ENCODE results near the gene CEP350.

GRCh38 chr1:179984101-179984500, 29.5 kb downstream of the CEP350 start:
- TF ChIP-seq MXI1 (IDR thresholded peaks at IDR 0.05; ENCODE audit: borderline replicate concordance, low read depth, low read length) (no peak), ELK1 (IDR thresholded peaks at IDR 0.05; ENCODE audit: borderline replicate concordance, low read depth, low read length) (no peak), CHD1 (IDR thresholded peaks at IDR 0.05; ENCODE audit: low read depth, low read length) (no peak), POLR2A (IDR thresholded peaks at IDR 0.05; ENCODE audit: low read depth, low read length) (no peak), RAD21 (IDR thresholded peaks at IDR 0.05; ENCODE audit: low read length) (no peak), BHLHE40 (IDR thresholded peaks at IDR 0.05; ENCODE audit: low read depth, low read length) (no peak)
- TF ChIP-seq, protein P1, sequence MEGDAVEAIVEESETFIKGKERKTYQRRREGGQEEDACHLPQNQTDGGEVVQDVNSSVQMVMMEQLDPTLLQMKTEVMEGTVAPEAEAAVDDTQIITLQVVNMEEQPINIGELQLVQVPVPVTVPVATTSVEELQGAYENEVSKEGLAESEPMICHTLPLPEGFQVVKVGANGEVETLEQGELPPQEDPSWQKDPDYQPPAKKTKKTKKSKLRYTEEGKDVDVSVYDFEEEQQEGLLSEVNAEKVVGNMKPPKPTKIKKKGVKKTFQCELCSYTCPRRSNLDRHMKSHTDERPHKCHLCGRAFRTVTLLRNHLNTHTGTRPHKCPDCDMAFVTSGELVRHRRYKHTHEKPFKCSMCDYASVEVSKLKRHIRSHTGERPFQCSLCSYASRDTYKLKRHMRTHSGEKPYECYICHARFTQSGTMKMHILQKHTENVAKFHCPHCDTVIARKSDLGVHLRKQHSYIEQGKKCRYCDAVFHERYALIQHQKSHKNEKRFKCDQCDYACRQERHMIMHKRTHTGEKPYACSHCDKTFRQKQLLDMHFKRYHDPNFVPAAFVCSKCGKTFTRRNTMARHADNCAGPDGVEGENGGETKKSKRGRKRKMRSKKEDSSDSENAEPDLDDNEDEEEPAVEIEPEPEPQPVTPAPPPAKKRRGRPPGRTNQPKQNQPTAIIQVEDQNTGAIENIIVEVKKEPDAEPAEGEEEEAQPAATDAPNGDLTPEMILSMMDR (conservative IDR thresholded peaks at IDR 0.05; ENCODE audit: low read depth, low read length): no peak
- TF ChIP-seq, protein P2, sequence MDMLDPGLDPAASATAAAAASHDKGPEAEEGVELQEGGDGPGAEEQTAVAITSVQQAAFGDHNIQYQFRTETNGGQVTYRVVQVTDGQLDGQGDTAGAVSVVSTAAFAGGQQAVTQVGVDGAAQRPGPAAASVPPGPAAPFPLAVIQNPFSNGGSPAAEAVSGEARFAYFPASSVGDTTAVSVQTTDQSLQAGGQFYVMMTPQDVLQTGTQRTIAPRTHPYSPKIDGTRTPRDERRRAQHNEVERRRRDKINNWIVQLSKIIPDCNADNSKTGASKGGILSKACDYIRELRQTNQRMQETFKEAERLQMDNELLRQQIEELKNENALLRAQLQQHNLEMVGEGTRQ (IDR thresholded peaks at IDR 0.05; ENCODE audit: low read depth, low read length): no peak
